GM12878 (cell line): ENCODE measurements around the gene IFNAR1. TPM values are rescaled to one million over a fixed set of nuclear protein-coding genes. Genes with fewer than 3 reads are reported as not detected.

Experiments
- BHLHE40 ChIP-seq, 2 experiments: fragments of 450-650 bp in 1 of 2; IDR thresholded peaks; 2 replicates each; pipeline ENCODE4 v1.6.1; 2011 to 2017; ENCODE audit warnings: low read depth in 2 of 2, borderline replicate concordance in 1 of 2, improper control_type of control experiment in 1 of 2, low read length in 1 of 2, mild to moderate bottlenecking in 1 of 2
- CBX5 ChIP-seq: sonication (generic); IDR thresholded peaks from 2 replicates; pipeline ENCODE4 v1.6.1; 2016; ENCODE audit warnings: low read depth, moderate library complexity, mild to moderate bottlenecking, inconsistent platforms
- CHD4 ChIP-seq: fragments of 200-600 bp; sonication (generic); IDR thresholded peaks from 2 replicates; pipeline ENCODE4 v1.6.1; 2016; ENCODE audit warnings: mild to moderate bottlenecking
- CREM ChIP-seq: IDR thresholded peaks from 2 replicates; pipeline ENCODE4 v1.6.1; 2014; ENCODE audit warnings: antibody characterized with exemption, low read depth
- ETV6 ChIP-seq, 2 experiments: fragments of 450-650 bp in 1 of 2; IDR thresholded peaks in 1 of 2; conservative IDR thresholded peaks in 1 of 2; 2 replicates each; pipeline ENCODE4 v1.6.1; 2014; ENCODE audit warnings: antibody characterized with exemption in 1 of 2, borderline replicate concordance in 1 of 2, low read depth in 1 of 2, mild to moderate bottlenecking in 1 of 2, moderate library complexity in 1 of 2
- FOS ChIP-seq: IDR thresholded peaks from 3 replicates; pipeline ENCODE4 v1.6.1; 2011; ENCODE audit warnings: borderline replicate concordance; ENCODE audit not compliant: insufficient read length; ENCODE audit errors: extremely low read depth
- FOXM1 ChIP-seq: IDR thresholded peaks from 2 replicates; pipeline ENCODE4 v1.6.1; 2012; ENCODE audit warnings: low read depth, mild to moderate bottlenecking, inconsistent platforms, low read length, moderate library complexity
- IKZF1 ChIP-seq: fragments of 450-650 bp; conservative IDR thresholded peaks from 2 replicates; pipeline ENCODE4 v1.6.1; 2017; ENCODE audit warnings: antibody characterized with exemption, mild to moderate bottlenecking
- NRF1 ChIP-seq: conservative IDR thresholded peaks from 2 replicates; pipeline ENCODE4 v1.6.1; 2011; ENCODE audit warnings: mild to moderate bottlenecking, low read depth, low read length, improper control_type of control experiment
- PAX5 ChIP-seq: IDR thresholded peaks from 2 replicates; pipeline ENCODE4 v1.6.1; 2011; ENCODE audit warnings: low read depth, low read length, borderline replicate concordance
- PML ChIP-seq: IDR thresholded peaks from 2 replicates; pipeline ENCODE4 v1.6.1; 2012; ENCODE audit warnings: low read length, inconsistent platforms
- RB1 ChIP-seq: fragments of 450-650 bp; formaldehyde crosslinking; IDR thresholded peaks from 2 replicates; pipeline ENCODE4 v1.6.1; 2017; ENCODE audit warnings: mild to moderate bottlenecking, borderline replicate concordance
- SPI1 ChIP-seq: IDR thresholded peaks from 2 replicates; pipeline ENCODE4 v1.6.1; 2011; ENCODE audit warnings: low read depth, mild to moderate bottlenecking, low read length, moderate library complexity, borderline replicate concordance; ENCODE audit not compliant: insufficient read depth
- STAT1 ChIP-seq: fragments of 450-650 bp; conservative IDR thresholded peaks from 2 replicates; pipeline ENCODE4 v1.6.1; 2014; ENCODE audit warnings: antibody characterized with exemption, mild to moderate bottlenecking
- TCF12 ChIP-seq: IDR thresholded peaks from 2 replicates; pipeline ENCODE4 v1.6.1; 2011; ENCODE audit warnings: low read depth, mild to moderate bottlenecking, low read length
- YBX1 ChIP-seq: fragments of 450-650 bp; IDR thresholded peaks from 2 replicates; pipeline ENCODE4 v1.6.1; 2016; ENCODE audit warnings: antibody characterized with exemption
- ZNF217 ChIP-seq: fragments of 450-650 bp; IDR thresholded peaks from 2 replicates; pipeline ENCODE4 v1.6.1; 2017; ENCODE audit warnings: antibody characterized with exemption, mild to moderate bottlenecking
- ZNF274 ChIP-seq: IDR thresholded peaks from one replicate; pipeline ENCODE4 v1.8.0; 2011; ENCODE audit not compliant: insufficient read length, insufficient read depth
- ZNF622 ChIP-seq: fragments of 450-650 bp; IDR thresholded peaks from 2 replicates; pipeline ENCODE4 v1.6.1; 2017; ENCODE audit warnings: mild to moderate bottlenecking, inconsistent platforms
- polyA plus RNA-seq, 11 experiments: library from polyadenylated mRNA; depleted of rRNA in 4 of 11; unstranded in 6 of 11; stranded (reverse) in 5 of 11; fragments of >200 nt; fragmentation: Nextera tagmentation in 4 of 11; fragmentation: Illumina TruSeq in 1 of 11; extraction: Ambion mirVana in 4 of 11; extraction: Trizol in 1 of 11; gene quantifications; 1 replicate in 1 of 11; 2 replicates in 10 of 11; pipeline versions ENCODE4 v1.2.1 to v1.2.3, GENCODE V29; 2011 to 2016; ENCODE audit warnings: inconsistent platforms in 2 of 11, missing spikeins in 2 of 11, low read depth in 1 of 11
- total RNA-seq, 4 experiments: library from RNA; depleted of rRNA in 3 of 4; stranded (reverse); fragments of >200 nt in 3 of 4; fragmentation: Illumina TruSeq in 1 of 4; extraction: Trizol in 1 of 4; gene quantifications; 2 replicates each; pipeline versions ENCODE4 v1.2.1 to v1.2.3, GENCODE V29; 2013 to 2021
- TF ChIP-seq, protein P1 (sequence below): IDR thresholded peaks from 2 replicates; pipeline ENCODE4 v1.6.1; 2012; ENCODE audit warnings: mild to moderate bottlenecking, low read depth, low read length
- TF ChIP-seq, protein P2 (sequence below): fragments of 450-650 bp; IDR thresholded peaks from 2 replicates; pipeline ENCODE4 v1.6.1; 2017; ENCODE audit warnings: antibody characterized with exemption, mild to moderate bottlenecking, moderate library complexity
- TF ChIP-seq, protein P3 (sequence below): IDR thresholded peaks from 2 replicates; pipeline ENCODE4 v1.6.1; 2012; ENCODE audit warnings: low read length, inconsistent platforms
- TF ChIP-seq, protein P4 (sequence below): fragments of 450-650 bp; IDR thresholded peaks from 2 replicates; pipeline ENCODE4 v1.6.1; 2017; ENCODE audit warnings: mild to moderate bottlenecking

Gene IFNAR1
- total and polyA plus RNA-seq, 10 of the 15 experiments (the other 5 are each of a cell fraction or from before 2014, with no cell fraction given): 12.0 to 62.4 (median 24.6) TPM

DNA sequence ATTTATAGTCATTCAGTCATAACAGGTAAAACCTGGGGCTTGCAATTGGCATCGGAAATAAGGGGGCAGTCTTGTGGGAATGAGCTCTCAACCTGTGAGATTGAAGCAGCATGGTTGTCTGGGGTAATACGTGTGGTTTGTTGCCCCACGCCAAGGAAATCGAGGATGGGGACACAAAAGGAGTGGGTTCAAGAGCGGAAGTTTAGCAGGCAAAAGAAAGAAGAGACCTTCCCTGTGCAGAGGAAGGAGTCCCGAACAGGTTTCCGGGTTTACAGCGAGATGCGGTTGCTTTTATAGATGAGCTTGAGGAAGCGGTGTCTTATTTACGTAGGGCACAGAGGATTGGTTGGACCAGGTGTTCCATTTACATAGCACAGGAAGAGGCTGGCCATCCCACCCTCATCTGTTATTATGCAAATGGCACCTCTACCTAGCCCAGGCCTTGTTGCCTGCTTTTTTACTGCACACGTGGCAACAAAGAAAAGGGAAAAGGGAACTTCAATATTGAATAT, 37.3 kb downstream of the IFNAR1 start (continued):
- TF ChIP-seq, protein P1, sequence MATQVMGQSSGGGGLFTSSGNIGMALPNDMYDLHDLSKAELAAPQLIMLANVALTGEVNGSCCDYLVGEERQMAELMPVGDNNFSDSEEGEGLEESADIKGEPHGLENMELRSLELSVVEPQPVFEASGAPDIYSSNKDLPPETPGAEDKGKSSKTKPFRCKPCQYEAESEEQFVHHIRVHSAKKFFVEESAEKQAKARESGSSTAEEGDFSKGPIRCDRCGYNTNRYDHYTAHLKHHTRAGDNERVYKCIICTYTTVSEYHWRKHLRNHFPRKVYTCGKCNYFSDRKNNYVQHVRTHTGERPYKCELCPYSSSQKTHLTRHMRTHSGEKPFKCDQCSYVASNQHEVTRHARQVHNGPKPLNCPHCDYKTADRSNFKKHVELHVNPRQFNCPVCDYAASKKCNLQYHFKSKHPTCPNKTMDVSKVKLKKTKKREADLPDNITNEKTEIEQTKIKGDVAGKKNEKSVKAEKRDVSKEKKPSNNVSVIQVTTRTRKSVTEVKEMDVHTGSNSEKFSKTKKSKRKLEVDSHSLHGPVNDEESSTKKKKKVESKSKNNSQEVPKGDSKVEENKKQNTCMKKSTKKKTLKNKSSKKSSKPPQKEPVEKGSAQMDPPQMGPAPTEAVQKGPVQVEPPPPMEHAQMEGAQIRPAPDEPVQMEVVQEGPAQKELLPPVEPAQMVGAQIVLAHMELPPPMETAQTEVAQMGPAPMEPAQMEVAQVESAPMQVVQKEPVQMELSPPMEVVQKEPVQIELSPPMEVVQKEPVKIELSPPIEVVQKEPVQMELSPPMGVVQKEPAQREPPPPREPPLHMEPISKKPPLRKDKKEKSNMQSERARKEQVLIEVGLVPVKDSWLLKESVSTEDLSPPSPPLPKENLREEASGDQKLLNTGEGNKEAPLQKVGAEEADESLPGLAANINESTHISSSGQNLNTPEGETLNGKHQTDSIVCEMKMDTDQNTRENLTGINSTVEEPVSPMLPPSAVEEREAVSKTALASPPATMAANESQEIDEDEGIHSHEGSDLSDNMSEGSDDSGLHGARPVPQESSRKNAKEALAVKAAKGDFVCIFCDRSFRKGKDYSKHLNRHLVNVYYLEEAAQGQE: no peak
- TF ChIP-seq PAX5 (no peak), FOS (no peak), CREM (no peak), ZNF622 (no peak), YBX1 (no peak), NRF1 (no peak), SPI1 (0 out of 2 replicates have a peak, but pooled peaks have one; percentile 8), RB1 (no peak), ETV6 (conservative IDR thresholded peaks at IDR 0.05 in 1 of 2, IDR thresholded peaks at IDR 0.05 in 1 of 2; ENCODE audit: borderline replicate concordance in 1 of 2, low read depth in 1 of 2) (no peak), CBX5 (no peak), PML (peak; percentile 8; the same call in 1 of the 2 replicates), CHD4 (no peak), TCF12 (no peak), BHLHE40 (IDR thresholded peaks at IDR 0.05; ENCODE audit: borderline replicate concordance in 1 of 2, low read depth in 2 of 2, low read length in 1 of 2) (no peak), IKZF1 (no peak), STAT1 (no peak), FOXM1 (no peak), ZNF217 (no peak), ZNF274 (no peak)
- TF ChIP-seq, protein P2, sequence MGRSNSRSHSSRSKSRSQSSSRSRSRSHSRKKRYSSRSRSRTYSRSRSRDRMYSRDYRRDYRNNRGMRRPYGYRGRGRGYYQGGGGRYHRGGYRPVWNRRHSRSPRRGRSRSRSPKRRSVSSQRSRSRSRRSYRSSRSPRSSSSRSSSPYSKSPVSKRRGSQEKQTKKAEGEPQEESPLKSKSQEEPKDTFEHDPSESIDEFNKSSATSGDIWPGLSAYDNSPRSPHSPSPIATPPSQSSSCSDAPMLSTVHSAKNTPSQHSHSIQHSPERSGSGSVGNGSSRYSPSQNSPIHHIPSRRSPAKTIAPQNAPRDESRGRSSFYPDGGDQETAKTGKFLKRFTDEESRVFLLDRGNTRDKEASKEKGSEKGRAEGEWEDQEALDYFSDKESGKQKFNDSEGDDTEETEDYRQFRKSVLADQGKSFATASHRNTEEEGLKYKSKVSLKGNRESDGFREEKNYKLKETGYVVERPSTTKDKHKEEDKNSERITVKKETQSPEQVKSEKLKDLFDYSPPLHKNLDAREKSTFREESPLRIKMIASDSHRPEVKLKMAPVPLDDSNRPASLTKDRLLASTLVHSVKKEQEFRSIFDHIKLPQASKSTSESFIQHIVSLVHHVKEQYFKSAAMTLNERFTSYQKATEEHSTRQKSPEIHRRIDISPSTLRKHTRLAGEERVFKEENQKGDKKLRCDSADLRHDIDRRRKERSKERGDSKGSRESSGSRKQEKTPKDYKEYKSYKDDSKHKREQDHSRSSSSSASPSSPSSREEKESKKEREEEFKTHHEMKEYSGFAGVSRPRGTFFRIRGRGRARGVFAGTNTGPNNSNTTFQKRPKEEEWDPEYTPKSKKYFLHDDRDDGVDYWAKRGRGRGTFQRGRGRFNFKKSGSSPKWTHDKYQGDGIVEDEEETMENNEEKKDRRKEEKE: no peak
- TF ChIP-seq, protein P3, sequence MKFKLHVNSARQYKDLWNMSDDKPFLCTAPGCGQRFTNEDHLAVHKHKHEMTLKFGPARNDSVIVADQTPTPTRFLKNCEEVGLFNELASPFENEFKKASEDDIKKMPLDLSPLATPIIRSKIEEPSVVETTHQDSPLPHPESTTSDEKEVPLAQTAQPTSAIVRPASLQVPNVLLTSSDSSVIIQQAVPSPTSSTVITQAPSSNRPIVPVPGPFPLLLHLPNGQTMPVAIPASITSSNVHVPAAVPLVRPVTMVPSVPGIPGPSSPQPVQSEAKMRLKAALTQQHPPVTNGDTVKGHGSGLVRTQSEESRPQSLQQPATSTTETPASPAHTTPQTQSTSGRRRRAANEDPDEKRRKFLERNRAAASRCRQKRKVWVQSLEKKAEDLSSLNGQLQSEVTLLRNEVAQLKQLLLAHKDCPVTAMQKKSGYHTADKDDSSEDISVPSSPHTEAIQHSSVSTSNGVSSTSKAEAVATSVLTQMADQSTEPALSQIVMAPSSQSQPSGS: no peak
- TF ChIP-seq, protein P4, sequence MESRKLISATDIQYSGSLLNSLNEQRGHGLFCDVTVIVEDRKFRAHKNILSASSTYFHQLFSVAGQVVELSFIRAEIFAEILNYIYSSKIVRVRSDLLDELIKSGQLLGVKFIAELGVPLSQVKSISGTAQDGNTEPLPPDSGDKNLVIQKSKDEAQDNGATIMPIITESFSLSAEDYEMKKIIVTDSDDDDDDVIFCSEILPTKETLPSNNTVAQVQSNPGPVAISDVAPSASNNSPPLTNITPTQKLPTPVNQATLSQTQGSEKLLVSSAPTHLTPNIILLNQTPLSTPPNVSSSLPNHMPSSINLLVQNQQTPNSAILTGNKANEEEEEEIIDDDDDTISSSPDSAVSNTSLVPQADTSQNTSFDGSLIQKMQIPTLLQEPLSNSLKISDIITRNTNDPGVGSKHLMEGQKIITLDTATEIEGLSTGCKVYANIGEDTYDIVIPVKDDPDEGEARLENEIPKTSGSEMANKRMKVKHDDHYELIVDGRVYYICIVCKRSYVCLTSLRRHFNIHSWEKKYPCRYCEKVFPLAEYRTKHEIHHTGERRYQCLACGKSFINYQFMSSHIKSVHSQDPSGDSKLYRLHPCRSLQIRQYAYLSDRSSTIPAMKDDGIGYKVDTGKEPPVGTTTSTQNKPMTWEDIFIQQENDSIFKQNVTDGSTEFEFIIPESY: no peak
